Stomach smooth muscle (tissue), 2 donors: ENCODE results near the gene SMCHD1.
"Not testable (repeated sequence)": the region's sequence is repeated elsewhere in the genome, so short reads cannot be mapped to it uniquely, and the experiment has no call there.

Experiments
- H3K27ac ChIP-seq: one replicate; pipeline ENCODE4 v1.7.0; 2013; ENCODE audit warnings: mild to moderate bottlenecking, low read length, inconsistent platforms
- H3K27me3 ChIP-seq, 2 donors: one replicate each; pipeline ENCODE4 v1.7.0; 2013; ENCODE audit warnings: low read length in 2 of 2; ENCODE audit not compliant: insufficient read depth in 2 of 2, control insufficient read depth in 1 of 2
- H3K36me3 ChIP-seq, 2 donors: one replicate each; pipeline ENCODE4 v1.7.0; 2013; ENCODE audit warnings: low read length in 2 of 2; ENCODE audit not compliant: control insufficient read depth in 2 of 2, insufficient read depth in 2 of 2
- H3K4me1 ChIP-seq: one replicate; pipeline ENCODE4 v1.7.0; 2013; ENCODE audit warnings: low read length; ENCODE audit not compliant: control insufficient read depth, insufficient read depth
- H3K4me3 ChIP-seq, 2 donors: one replicate each; pipeline ENCODE4 v1.7.0; 2013; ENCODE audit warnings: low read length in 2 of 2
- H3K9ac ChIP-seq, 2 donors: one replicate each; pipeline ENCODE4 v1.7.0; 2013; ENCODE audit warnings: low read length in 2 of 2, mild to moderate bottlenecking in 1 of 2
- H3K9me3 ChIP-seq, 2 donors: one replicate each; pipeline ENCODE4 v1.7.0; 2013; ENCODE audit warnings: low read length in 2 of 2; ENCODE audit not compliant: control insufficient read depth in 2 of 2
- donor health status: healthy.
- donor health status: Pancreatic carcinoma.

SMCHD1 gene

GRCh38 chr18:2852460-2852859 is 196.9 kb downstream of the SMCHD1 start:
- H3K9ac ChIP-seq, result not testable (repeated sequence)

GRCh38 chr18:2853173-2853925 is 197.8 kb downstream of the SMCHD1 start:
- H3K9me3 ChIP-seq, result no peaks in the 10 kb centered on the region
- no peak overlapping the region for H3K4me3 ChIP-seq
- H3K9ac ChIP-seq, result no peak overlapping the region
- H3K27me3 ChIP-seq, result peaks cover 6 to 7% of the 10 kb centered on the region in 2 donors
- H3K27ac ChIP-seq, result no peak overlapping the region
- H3K36me3 ChIP-seq, result no peaks in the 10 kb centered on the region
- H3K4me1 ChIP-seq, result peaks cover 6% of the 10 kb centered on the region

More at GRCh38 chr18:2852460-2852859, 196.9 kb downstream of the SMCHD1 start:
- H3K4me1 ChIP-seq, H3K36me3 ChIP-seq, H3K9me3 ChIP-seq, H3K27ac ChIP-seq, H3K4me3 ChIP-seq: not testable (repeated sequence)
- peaks cover 10 to 12% of the 10 kb centered on the region in 2 donors for H3K27me3 ChIP-seq

GRCh38 chr18:2853926-2854664 is 198.6 kb downstream of the SMCHD1 start:
- H3K36me3 ChIP-seq, result no peaks in the 10 kb centered on the region
- no peak overlapping the region for H3K27ac ChIP-seq
- H3K9me3 ChIP-seq, result no peaks in the 10 kb centered on the region
- no peak overlapping the region for H3K9ac ChIP-seq
- no peak overlapping the region for H3K4me3 ChIP-seq
- peaks cover 3 to 6% of the 10 kb centered on the region in 2 donors for H3K27me3 ChIP-seq
- peaks cover 6% of the 10 kb centered on the region for H3K4me1 ChIP-seq
